Endothelial cell of umbilical vein (primary cell): ENCODE measurements around the gene COL4A1. TPM values are rescaled to one million over a fixed set of nuclear protein-coding genes. Genes with fewer than 3 reads are reported as not detected.

ENCODE experiments used
- BruUV-seq: library from RNA; stranded (reverse); fragments of 400-500 nt; replicated peaks from 2 replicates; lab custom pipeline; 2021; lab: Mats Ljungman, UMichigan
- CTCF ChIA-PET: fragments of 300-600, 350-600 bp; sonication (Branson Sonifier 250); formaldehyde crosslinking; loops from one replicate; lab custom pipeline; 2021; ENCODE audit warnings: antibody characterized with exemption, inconsistent platforms; lab: Charles Lee
- POLR2A ChIA-PET: fragments of 300-600, 350-600 bp; sonication (Branson Sonifier 250); formaldehyde crosslinking; loops from one replicate; lab custom pipeline; 2021; ENCODE audit warnings: antibody characterized with exemption, inconsistent platforms; lab: Charles Lee
- DNase-seq: peaks from one replicate; pipeline ENCODE4 v3.0.0-alpha.2; 2011; ENCODE audit warnings: low read depth, low spot score
- FAIRE-seq: peaks from 2 replicates; lab custom pipeline; 2011; peaks lifted over from hg19 to GRCh38; lab: Jason Lieb, UNC
- H2AFZ ChIP-seq: 2 replicates; pipeline ENCODE4 v1.6.0; 2012; ENCODE audit warnings: low read depth, low read length, control low read depth, inconsistent platforms
- H3K27ac ChIP-seq: 2 replicates; pipeline ENCODE4 v1.5.1; 2011; ENCODE audit warnings: low read depth, mild to moderate bottlenecking, control low read depth, low read length, moderate library complexity; ENCODE audit not compliant: insufficient read depth
- H3K27me3 ChIP-seq, 2 experiments: 2 replicates each; pipeline versions ENCODE4 v1.6.0 to v1.6.1; 2011; ENCODE audit warnings: low read length in 2 of 2, mixed read lengths in 1 of 2; ENCODE audit not compliant: control insufficient read depth in 2 of 2, insufficient read depth in 2 of 2
- H3K36me3 ChIP-seq, 2 experiments: 2 replicates in 1 of 2; 3 replicates in 1 of 2; pipeline ENCODE4 v1.5.1; 2011; ENCODE audit warnings: low read length in 2 of 2, mild to moderate bottlenecking in 1 of 2, moderate library complexity in 1 of 2; ENCODE audit not compliant: control insufficient read depth in 2 of 2, insufficient read depth in 2 of 2; ENCODE audit errors: extremely low read depth in 1 of 2
- H3K4me1 ChIP-seq: 3 replicates; pipeline ENCODE4 v1.5.1; 2011; ENCODE audit warnings: mild to moderate bottlenecking, low read length; ENCODE audit not compliant: control insufficient read depth, insufficient read depth; ENCODE audit errors: extremely low read depth
- H3K4me2 ChIP-seq: 2 replicates; pipeline ENCODE4 v1.6.1; 2011; ENCODE audit warnings: low read length, control low read depth, mixed read lengths; ENCODE audit not compliant: insufficient read depth
- H3K4me3 ChIP-seq, 3 experiments: fragments of 200-600 bp in 1 of 3; sonication (generic), shearing (Covaris generic) in 1 of 3; replicated peaks in 1 of 3; 2 replicates each; pipeline ENCODE4 v1.5.1; 2011 to 2016; ENCODE audit warnings: control low read depth in 3 of 3, low read length in 3 of 3, mild to moderate bottlenecking in 2 of 3, inconsistent platforms in 1 of 3, low read depth in 1 of 3, moderate library complexity in 1 of 3; ENCODE audit not compliant: insufficient read depth in 1 of 3
- H3K79me2 ChIP-seq: 2 replicates; pipeline ENCODE4 v1.6.0; 2012; ENCODE audit warnings: low read length, inconsistent platforms; ENCODE audit not compliant: control insufficient read depth, insufficient read depth
- H3K9ac ChIP-seq: replicated peaks from 2 replicates; pipeline ENCODE3; 2011; ENCODE audit warnings: low read length, control low read depth; ENCODE audit not compliant: insufficient read depth; ENCODE audit errors: extremely low read depth
- H3K9me1 ChIP-seq: replicated peaks from 3 replicates; pipeline ENCODE4 v1.6.0; 2011; ENCODE audit warnings: mild to moderate bottlenecking, low read length; ENCODE audit not compliant: control insufficient read depth, insufficient read depth; ENCODE audit errors: extremely low read depth
- H3K9me3 ChIP-seq: replicated peaks from 2 replicates; pipeline ENCODE4 v1.5.1; 2012; ENCODE audit warnings: low read length, inconsistent platforms; ENCODE audit not compliant: control insufficient read depth, insufficient read depth
- H4K20me1 ChIP-seq: replicated peaks from 2 replicates; pipeline ENCODE3; 2011; ENCODE audit warnings: mild to moderate bottlenecking, low read length; ENCODE audit not compliant: control insufficient read depth, insufficient read depth; ENCODE audit errors: extremely low read depth
- EZH2 ChIP-seq: IDR thresholded peaks from 2 replicates; pipeline ENCODE4 v1.6.1; 2012; ENCODE audit warnings: borderline replicate concordance, low read depth, mild to moderate bottlenecking, moderate library complexity, low read length, inconsistent platforms; ENCODE audit not compliant: severe bottlenecking
- FOS ChIP-seq: IDR thresholded peaks from 2 replicates; pipeline ENCODE4 v1.6.1; 2011; ENCODE audit warnings: mild to moderate bottlenecking, low read length, moderate library complexity, borderline replicate concordance; ENCODE audit not compliant: insufficient read depth
- GATA2 ChIP-seq: IDR thresholded peaks from 2 replicates; pipeline ENCODE4 v1.7.0; 2011; ENCODE audit warnings: low read depth, mild to moderate bottlenecking, moderate library complexity, mixed read lengths, low read length; ENCODE audit not compliant: insufficient read length, insufficient read depth
- JUN ChIP-seq: IDR thresholded peaks from 2 replicates; pipeline ENCODE4 v1.6.1; 2011; ENCODE audit warnings: borderline replicate concordance, low read depth; ENCODE audit not compliant: insufficient read length, insufficient read depth
- MYC ChIP-seq: IDR thresholded peaks from one replicate; pipeline ENCODE4 v1.6.1; 2011; ENCODE audit warnings: mild to moderate bottlenecking, low read depth, low read length
- POLR2A ChIP-seq: IDR thresholded peaks from 2 replicates; pipeline ENCODE4 v1.6.1; 2012; ENCODE audit warnings: low read depth, mild to moderate bottlenecking, control low read depth, low read length
- POLR2AphosphoS5 ChIP-seq: IDR thresholded peaks from 2 replicates; pipeline ENCODE4 v1.6.1; 2012; ENCODE audit warnings: low read depth, mild to moderate bottlenecking, control low read depth, low read length, moderate library complexity; ENCODE audit not compliant: insufficient read depth
- dilution Hi-C: fragments of 300-500 bp; cut with MboI; formaldehyde crosslinking; loops from one replicate; pipeline ENCODE4 v1.15.0; 2019; ENCODE audit warnings: low sequenced_read_pairs; ENCODE audit not compliant: extremely low pct_ligation_motif_present
- intact Hi-C: fragments of 100-400 bp; cut with micrococcal nuclease; formaldehyde crosslinking; loops from one replicate; pipeline ENCODE4 v1.10.0; 2022
- polyA plus RNA-seq, 4 experiments: library from polyadenylated mRNA; depleted of rRNA in 3 of 4; stranded (reverse) in 3 of 4; unstranded in 1 of 4; fragments of >200 nt; gene quantifications; 2 replicates each; pipeline versions ENCODE4 v1.2.1 to v1.2.3, GENCODE V29; 2011 to 2012; ENCODE audit warnings: missing spikeins in 1 of 4
- total RNA-seq: library from RNA; stranded (reverse); gene quantifications from 2 replicates; pipeline ENCODE4 v1.2.3, GENCODE V29; 2021
- TF ChIP-seq, protein P1 (sequence below): IDR thresholded peaks from 2 replicates; pipeline ENCODE4 v1.6.1; 2011; ENCODE audit not compliant: insufficient read depth, insufficient read length
- TF ChIP-seq, protein P2 (sequence below), 2 donors: IDR thresholded peaks; 1 replicate in 1 of 2; 2 replicates in 1 of 2; pipeline ENCODE4 v1.5.1; 2011; ENCODE audit warnings: low read length in 2 of 2, mild to moderate bottlenecking in 2 of 2, moderate library complexity in 2 of 2, control low read depth in 1 of 2, inconsistent platforms in 1 of 2, low read depth in 1 of 2; ENCODE audit not compliant: insufficient read depth in 1 of 2; ENCODE audit errors: extremely low read depth in 1 of 2

Gene COL4A1
- total and polyA plus RNA-seq, 2 donors (not counting 3 experiments of a cell fraction or from before 2014, with no cell fraction given), result 384 to 1,119 TPM

GRCh38 chr13:110300090-110300815, 6.7 kb downstream of the COL4A1 start:
- Histone ChIP-seq H3K4me3 (no peak overlapping the region), H2AFZ (no peak overlapping the region), H3K4me2 (no peak overlapping the region), H3K36me3 (peaks cover 0 to 7% of the 10 kb centered on the region in 2 experiments), H3K4me1 (peaks cover 69% of the 10 kb centered on the region), H3K9me3 (no peaks in the 10 kb centered on the region), H4K20me1 (peaks cover 9% of the 10 kb centered on the region), H3K9ac (no peak overlapping the region), H3K27ac (no peak overlapping the region), H3K79me2 (peaks cover 66% of the 10 kb centered on the region), H3K27me3 (no peaks in the 10 kb centered on the region), H3K9me1 (no peaks in the 10 kb centered on the region)
- TF ChIP-seq, protein P1, sequence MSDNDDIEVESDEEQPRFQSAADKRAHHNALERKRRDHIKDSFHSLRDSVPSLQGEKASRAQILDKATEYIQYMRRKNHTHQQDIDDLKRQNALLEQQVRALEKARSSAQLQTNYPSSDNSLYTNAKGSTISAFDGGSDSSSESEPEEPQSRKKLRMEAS, result no peak
- TF ChIP-seq FOS, result no peak
- TF ChIP-seq EZH2, result no peak
- no peak for TF ChIP-seq MYC
- no peak for TF ChIP-seq GATA2
- no peak for TF ChIP-seq POLR2A
- TF ChIP-seq, protein P2, sequence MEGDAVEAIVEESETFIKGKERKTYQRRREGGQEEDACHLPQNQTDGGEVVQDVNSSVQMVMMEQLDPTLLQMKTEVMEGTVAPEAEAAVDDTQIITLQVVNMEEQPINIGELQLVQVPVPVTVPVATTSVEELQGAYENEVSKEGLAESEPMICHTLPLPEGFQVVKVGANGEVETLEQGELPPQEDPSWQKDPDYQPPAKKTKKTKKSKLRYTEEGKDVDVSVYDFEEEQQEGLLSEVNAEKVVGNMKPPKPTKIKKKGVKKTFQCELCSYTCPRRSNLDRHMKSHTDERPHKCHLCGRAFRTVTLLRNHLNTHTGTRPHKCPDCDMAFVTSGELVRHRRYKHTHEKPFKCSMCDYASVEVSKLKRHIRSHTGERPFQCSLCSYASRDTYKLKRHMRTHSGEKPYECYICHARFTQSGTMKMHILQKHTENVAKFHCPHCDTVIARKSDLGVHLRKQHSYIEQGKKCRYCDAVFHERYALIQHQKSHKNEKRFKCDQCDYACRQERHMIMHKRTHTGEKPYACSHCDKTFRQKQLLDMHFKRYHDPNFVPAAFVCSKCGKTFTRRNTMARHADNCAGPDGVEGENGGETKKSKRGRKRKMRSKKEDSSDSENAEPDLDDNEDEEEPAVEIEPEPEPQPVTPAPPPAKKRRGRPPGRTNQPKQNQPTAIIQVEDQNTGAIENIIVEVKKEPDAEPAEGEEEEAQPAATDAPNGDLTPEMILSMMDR (IDR thresholded peaks at IDR 0.05; ENCODE audit: extremely low read depth in 1 of 2, insufficient read depth in 1 of 2, low read depth in 1 of 2, low read length in 2 of 2), result no peak
- TF ChIP-seq JUN, result no peak
- TF ChIP-seq POLR2AphosphoS5, result no peak
- dilution Hi-C loops (no loop called here), intact Hi-C loops (no loop called here)
- BruUV-seq, result no TSS peak
- no peak for DNase-seq
- ChIA-PET CTCF (interaction anchor here (1.5 to 2.8 kb wide), 2 partner anchors 33 to 53 kb away, joined by 7 to 14 read pairs; no protein-coding TSS in a partner anchor), POLR2A (no interaction called here)
- FAIRE-seq, result no peak
